ENCODE results near the gene STAC. TPM values are rescaled to one million over a fixed set of nuclear protein-coding genes. Genes with fewer than 3 reads are reported as not detected.

Gene STAC
- total and polyA plus RNA-seq, 9 of the 15 experiments (the other 6 are each of a cell fraction or from before 2014, with no cell fraction given), result 0.11 TPM; not detected in 8

DNA sequence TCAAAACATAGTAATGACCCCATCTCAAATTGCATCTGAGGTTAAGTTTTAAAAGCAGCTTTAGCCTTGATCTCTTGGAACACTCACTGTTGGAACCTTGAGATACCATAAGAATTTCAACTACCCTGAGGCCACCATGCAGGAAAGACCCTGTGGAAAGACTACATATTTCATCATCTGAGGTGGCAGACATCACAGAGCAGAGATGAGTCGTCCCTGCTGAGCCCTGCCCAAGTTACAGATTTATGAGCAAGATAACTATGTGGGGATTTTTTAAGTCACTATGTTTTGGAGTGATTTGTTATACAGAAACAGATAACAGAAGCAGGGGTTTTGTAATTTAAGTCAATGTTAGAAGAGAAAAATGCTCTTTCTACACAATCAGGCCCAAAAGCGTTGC lies 168.4 kb downstream of the STAC start (continued):
- TF ChIP-seq, protein P1, sequence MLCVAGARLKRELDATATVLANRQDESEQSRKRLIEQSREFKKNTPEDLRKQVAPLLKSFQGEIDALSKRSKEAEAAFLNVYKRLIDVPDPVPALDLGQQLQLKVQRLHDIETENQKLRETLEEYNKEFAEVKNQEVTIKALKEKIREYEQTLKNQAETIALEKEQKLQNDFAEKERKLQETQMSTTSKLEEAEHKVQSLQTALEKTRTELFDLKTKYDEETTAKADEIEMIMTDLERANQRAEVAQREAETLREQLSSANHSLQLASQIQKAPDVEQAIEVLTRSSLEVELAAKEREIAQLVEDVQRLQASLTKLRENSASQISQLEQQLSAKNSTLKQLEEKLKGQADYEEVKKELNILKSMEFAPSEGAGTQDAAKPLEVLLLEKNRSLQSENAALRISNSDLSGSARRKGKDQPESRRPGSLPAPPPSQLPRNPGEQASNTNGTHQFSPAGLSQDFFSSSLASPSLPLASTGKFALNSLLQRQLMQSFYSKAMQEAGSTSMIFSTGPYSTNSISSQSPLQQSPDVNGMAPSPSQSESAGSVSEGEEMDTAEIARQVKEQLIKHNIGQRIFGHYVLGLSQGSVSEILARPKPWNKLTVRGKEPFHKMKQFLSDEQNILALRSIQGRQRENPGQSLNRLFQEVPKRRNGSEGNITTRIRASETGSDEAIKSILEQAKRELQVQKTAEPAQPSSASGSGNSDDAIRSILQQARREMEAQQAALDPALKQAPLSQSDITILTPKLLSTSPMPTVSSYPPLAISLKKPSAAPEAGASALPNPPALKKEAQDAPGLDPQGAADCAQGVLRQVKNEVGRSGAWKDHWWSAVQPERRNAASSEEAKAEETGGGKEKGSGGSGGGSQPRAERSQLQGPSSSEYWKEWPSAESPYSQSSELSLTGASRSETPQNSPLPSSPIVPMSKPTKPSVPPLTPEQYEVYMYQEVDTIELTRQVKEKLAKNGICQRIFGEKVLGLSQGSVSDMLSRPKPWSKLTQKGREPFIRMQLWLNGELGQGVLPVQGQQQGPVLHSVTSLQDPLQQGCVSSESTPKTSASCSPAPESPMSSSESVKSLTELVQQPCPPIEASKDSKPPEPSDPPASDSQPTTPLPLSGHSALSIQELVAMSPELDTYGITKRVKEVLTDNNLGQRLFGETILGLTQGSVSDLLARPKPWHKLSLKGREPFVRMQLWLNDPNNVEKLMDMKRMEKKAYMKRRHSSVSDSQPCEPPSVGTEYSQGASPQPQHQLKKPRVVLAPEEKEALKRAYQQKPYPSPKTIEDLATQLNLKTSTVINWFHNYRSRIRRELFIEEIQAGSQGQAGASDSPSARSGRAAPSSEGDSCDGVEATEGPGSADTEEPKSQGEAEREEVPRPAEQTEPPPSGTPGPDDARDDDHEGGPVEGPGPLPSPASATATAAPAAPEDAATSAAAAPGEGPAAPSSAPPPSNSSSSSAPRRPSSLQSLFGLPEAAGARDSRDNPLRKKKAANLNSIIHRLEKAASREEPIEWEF (CRISPR knock-in tag; IDR thresholded peaks at IDR 0.05), result no peak
- TF ChIP-seq NR2C1 (IDR thresholded peaks at IDR 0.05) (no peak), NR2C1 (tag; IDR thresholded peaks at IDR 0.05) (no peak), ZNF764 (CRISPR knock-in tag; IDR thresholded peaks at IDR 0.05; ENCODE audit: low read depth) (no peak)
- TF ChIP-seq, protein P2, sequence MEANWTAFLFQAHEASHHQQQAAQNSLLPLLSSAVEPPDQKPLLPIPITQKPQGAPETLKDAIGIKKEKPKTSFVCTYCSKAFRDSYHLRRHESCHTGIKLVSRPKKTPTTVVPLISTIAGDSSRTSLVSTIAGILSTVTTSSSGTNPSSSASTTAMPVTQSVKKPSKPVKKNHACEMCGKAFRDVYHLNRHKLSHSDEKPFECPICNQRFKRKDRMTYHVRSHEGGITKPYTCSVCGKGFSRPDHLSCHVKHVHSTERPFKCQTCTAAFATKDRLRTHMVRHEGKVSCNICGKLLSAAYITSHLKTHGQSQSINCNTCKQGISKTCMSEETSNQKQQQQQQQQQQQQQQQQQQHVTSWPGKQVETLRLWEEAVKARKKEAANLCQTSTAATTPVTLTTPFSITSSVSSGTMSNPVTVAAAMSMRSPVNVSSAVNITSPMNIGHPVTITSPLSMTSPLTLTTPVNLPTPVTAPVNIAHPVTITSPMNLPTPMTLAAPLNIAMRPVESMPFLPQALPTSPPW (CRISPR knock-in tag; IDR thresholded peaks at IDR 0.05), result no peak

Data from K562 (cell line).